Midbrain (tissue), 1 donor: ENCODE measurements around the gene CD244.
"Not testable (repeated sequence)": the region's sequence is repeated elsewhere in the genome, so short reads cannot be mapped to it uniquely, and the experiment has no call there.

ENCODE experiments used
- DNase-seq: peaks from one replicate; lab custom pipeline; 2025; lab: John Stamatoyannopoulos, UW

The CD244 gene

GRCh38 chr1:160862203-160863060, at the start of gene CD244:
Gene CD244, minus strand, starts transcription at chr1:160862887. Its CDS starts 210 bp downstream, at chr1:160862677.
- DNase-seq, result no peak

DNA sequence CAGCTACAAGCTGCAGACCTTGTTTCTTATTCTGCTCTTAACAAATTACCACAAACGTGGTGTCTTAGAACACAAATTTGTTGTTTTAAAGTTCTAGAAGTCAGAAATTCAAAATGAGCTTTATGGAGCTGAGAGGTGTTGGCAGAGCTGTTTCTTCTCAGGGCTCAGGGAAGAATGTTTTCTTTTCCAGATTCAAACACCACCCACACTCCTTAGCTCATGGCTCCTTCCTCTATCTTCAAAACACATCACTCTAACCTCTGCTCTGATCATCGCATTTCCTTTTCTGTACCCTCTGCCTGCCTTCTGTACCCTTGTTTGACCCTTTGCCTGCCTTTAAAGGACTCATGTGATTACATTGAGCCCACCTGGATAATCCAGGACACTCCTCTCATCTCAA, 49.2 kb upstream of the CD244 start:
- no peak for DNase-seq

- DNase-seq, result no peak
Measured at GRCh38 chr1:160911441-160911840, 48.8 kb upstream of the CD244 start.

DNA sequence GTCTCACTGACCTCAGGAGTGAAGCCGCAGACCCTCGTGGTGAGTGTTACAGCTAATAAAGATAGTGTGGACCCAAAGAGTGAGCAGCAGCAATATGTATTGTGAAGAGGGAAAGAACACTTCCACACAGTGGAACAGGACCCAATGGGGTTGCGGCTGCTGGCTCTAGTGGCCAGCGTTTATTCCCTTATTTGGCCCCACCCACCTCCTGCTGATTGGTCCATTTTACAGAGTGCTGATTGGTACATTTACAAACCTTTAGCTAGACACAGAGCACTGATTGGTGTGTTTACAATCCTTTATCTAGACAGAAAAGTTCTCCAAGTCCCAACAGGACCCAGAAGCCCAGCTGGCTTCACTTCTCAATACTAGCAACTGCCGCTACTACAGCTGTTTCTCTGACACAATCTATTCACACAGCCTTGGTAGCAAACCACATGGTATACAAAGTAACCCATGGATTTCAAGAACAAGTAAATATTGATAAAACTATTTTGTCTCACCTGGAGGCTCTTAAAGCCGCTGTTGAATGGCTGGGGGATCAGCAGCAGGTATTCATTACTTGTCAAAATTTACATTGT, 47.6 kb upstream of the CD244 start:
- DNase-seq, result no peak

- no peak for DNase-seq
Measured at GRCh38 chr1:160907976-160908375, 45.3 kb upstream of the CD244 start.

DNA sequence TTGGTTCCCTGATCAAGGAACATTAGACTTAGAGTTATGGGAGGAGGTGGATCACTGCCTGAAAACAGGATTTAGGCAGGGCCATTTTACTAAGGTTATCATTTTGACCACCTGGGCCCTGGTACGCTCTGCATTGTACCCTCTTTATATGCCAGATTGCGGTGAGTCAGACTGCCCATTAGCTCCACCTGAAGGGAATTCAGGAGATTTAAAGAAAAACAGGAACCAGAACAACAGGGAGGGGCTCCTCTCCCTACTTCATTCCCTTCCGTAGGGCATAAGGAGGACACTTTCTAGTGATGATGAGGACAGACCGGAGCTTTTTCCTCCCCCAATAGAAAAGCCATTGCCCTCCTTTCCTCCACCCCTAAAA, 42.9 kb upstream of the CD244 start:
- DNase-seq, result no peak

DNA sequence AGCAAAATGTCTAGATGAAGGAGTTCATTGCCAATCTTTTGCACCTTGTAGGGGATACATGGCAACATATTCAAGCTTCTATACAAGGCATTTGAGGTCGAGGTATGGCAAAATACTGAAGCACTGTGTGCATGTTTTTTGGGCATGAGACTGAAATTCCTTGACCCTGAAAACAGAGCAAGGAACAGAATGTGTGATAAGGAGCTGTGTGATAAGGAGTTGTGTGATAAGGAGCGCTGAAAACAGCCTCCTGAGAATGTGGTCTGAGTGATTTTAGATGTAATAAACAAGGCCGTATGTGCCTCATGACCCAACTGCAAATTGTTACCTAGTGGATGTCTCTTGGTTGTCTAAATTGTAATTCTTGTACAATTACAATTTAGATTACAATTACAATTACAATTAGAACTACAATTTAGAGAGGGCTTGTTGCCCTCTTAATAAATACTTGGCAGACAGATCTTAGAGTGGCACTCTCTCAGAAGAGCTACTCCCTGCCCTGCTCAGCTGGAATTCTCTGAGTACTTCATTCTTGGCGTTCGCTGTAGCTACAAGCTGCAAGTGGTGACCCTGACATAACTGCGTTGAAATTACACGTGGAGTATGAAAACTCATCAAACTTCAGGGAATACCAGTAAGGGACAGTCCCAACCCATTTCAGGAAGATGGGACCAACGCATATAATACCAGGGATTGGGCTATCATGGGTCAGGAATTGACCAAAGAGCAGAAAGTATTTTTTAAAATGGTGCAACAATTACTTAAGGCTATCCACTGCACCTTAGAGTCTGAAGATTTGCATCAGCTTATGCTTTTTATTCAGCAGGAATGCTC, 42.3 kb upstream of the CD244 start:
- no peak for DNase-seq

DNA sequence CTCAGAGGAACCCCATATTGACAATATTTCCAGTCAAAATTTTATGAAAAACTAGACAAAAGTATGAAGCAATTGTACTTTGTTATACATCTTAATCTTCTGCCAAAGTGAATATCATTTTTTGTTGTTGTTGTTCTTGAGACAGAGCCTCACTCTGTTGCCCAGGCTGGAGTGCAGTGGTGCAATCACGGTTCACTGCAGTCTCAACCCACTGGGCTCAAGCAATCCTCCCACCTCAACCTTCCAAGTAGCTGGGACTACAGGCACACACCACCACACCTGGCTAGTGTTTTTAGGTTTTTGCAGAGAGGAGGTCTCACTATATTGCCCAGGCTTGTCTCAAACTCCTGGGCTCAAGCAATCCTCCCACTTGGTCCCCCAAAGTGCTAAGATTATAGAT, 39.6 kb upstream of the CD244 start:
- not testable (repeated sequence) for DNase-seq

DNA sequence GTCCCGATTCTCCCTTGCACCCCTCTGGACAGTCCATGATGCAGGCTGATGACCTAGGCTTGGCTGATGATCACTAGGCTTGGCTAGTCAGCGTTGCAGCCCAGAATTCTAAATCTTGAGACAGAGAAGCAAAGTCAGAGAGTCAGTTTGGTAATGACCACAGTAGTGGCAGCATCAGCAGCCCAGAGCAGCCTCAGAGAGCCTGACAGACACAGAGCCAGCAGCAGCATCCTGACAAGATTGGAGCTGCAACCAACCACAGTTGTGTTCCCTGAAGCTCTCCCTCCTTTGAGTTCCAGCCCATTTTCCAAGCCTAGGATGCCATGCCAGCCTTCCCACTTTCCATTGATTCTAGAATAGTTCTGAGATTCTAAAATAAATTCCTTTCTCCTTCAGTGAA, 39.1 kb upstream of the CD244 start:
- DNase-seq, result no peak

DNA sequence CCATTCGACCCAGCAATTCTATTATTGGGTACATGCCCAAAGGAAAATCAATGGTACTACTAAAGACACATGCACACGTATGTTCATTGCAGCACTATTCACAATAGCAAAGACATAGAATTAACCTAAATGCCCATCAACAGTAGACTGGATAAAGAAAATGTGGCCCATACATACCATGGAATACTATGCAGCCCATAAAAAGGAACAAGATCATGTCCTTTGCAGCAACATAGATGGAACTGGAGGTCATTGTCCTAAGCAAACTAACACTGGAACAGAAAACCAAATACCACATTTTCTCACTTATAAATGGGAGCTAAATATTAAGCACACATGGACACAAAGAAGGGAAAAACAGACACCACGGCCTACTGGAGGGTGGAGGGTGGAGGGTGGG, 38.0 kb upstream of the CD244 start:
- DNase-seq, result not testable (repeated sequence)

GRCh38 chr1:160894368-160895135, 31.9 kb upstream of the CD244 start:
- DNase-seq, result not testable (repeated sequence)

GRCh38 chr1:160891474-160891873, 28.8 kb upstream of the CD244 start:
- no peak for DNase-seq

DNA sequence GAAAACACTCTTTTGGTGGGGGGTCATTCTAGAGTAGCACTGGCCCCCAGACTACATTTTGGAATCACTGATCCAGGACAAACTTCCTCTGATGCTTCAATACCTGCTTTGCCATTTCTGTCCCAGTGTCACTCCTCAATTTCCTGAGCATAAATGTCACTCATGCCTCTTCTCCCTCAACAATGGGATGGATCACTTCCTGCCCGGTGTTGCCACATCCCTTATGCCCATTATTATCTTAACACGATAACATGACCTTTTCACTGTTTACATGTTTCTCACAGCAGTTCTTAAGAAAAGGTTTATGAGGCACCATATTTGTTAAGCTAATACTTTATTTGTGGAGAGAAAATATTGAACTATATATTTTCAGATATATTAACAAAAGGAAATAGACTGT, 26.2 kb upstream of the CD244 start:
- DNase-seq, result no peak

DNA sequence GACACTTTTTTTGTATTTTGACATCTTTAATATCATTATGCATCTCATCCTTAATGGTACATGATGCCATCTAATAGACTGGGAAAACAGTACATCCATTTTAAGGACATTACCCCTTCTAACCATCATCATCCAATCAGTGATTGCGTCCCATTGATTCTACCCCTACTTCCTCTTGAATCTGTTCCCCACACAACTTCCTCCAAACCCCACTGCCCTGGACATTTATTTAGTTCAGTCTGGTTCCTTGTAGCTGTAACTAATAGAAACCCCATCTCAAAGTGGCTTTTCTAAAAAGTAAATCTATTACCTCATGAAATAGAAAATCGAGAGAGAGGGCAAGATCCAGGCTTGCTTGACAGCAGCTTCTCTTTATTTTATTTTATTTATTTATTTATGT, 24.4 kb upstream of the CD244 start:
- no peak for DNase-seq

DNA sequence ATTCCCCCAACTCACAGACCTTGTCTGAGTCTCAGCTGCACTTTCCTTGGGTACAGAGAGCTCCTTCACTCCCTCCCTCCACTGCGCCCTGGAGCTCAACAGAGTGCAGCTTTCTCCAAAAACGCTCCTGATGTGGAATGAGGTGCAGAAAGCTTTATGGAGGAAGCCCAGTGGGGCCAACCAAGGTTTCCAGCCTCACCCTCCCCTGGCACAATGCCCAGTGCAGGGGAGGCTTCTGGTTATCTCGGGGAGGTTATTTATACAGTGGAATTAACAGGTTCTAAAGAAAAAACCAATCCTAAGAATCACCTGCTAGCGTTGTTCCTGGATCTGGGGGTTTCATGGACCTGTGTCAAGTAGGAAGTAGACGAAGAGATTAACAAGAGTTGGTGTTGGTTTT, 22.4 kb upstream of the CD244 start, which contains the start of gene ITLN1:
ITLN1 (minus strand) TSS at position 139 of the 400 bp plus-strand sequence. CDS start 303 bp downstream, outside the sequence.
- no peak for DNase-seq

DNA sequence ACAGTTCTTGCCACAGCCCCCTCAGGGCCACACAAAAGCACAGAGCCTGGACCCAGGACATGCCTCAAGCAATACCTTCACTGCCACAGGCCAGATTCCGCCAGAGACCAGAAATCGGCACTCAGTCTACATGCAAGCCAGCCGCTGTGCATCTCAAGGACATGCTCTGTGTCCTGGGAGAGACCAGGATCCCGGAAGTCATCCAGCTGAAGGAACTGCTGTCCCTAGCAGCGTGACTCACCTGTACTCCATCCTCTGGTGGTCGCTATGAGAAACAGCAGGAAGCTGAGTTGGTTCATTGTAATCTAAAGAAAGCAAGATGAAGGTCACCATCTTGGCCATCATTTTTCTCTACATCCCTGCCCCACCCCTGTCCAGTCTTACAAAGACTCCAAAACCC, 21.9 kb upstream of the CD244 start:
- DNase-seq, result no peak

GRCh38 chr1:160883581-160884513, 21.2 kb upstream of the CD244 start:
- DNase-seq, result no peak

DNA sequence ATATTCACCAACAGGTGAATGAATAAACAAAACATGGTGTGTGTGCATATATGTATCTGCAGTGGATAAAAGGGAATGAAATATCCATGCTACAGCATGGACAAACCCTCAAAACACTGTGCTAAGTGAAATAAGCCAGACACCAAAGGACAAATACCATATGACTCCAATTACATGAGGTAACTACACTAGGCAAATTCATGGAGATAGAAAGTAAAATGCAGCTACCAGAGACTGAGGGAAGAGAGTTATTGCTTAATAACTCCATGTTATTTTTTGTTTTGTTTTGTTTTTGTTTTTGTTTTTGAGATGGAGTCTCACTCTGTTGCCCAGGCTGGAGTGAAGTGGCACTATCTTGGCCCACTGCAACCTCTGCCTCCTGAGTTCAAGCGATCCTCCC, 19.9 kb upstream of the CD244 start:
- DNase-seq, result no peak

DNA sequence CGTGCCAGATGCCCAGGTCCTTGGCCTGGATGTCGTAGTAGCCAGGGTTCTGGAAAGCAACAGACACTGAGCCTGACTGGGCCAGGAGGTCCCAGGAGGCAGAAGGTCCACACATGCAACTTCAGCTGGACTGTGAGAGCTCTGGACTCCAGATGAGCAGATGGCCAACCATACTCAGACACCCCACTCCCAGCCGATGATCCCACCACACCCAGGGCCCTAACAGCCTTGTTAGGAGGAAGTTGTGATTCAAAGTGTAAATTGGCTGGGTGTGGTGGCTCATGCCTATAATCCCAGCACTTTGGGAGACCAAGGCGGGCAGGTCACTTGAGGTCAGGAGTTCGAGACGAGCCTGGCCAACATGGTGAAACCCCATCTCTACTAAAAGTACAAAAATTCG, 18.6 kb upstream of the CD244 start:
- DNase-seq, result not testable (repeated sequence)

- no peak for DNase-seq
Measured at GRCh38 chr1:160880216-160880615, 17.5 kb upstream of the CD244 start.

GRCh38 chr1:160879056-160879455, 16.4 kb upstream of the CD244 start:
- no peak for DNase-seq
